Mucosa of descending colon (tissue), 3 donors: Measurements from ENCODE around the gene ILF3. TPM values are rescaled to one million over a fixed set of nuclear protein-coding genes. Genes with fewer than 3 reads are reported as not detected.
A peak's percentile ranks its signal among the peaks of the same experiment; 100 is the strongest.

Source experiments
- ATAC-seq: fragments of 200-7000 bp; cut with Tn5 transposase; one replicate; pipeline ENCODE4 v1.9.1; 2020; ENCODE audit warnings: mild to moderate bottlenecking, moderate library complexity
- DNase-seq, 3 donors: peaks; one replicate each; pipeline ENCODE4 v3.0.0-alpha.2; 2020
- H3K36me3 ChIP-seq: fragments of 200-600 bp; one replicate; pipeline ENCODE4 v1.8.0; 2021; ENCODE audit warnings: low read depth, mild to moderate bottlenecking
- H3K4me1 ChIP-seq: fragments of 200-600 bp; one replicate; pipeline ENCODE4 v1.8.0; 2021; ENCODE audit warnings: low read depth, mild to moderate bottlenecking
- H3K4me3 ChIP-seq: fragments of 200-600 bp; one replicate; pipeline ENCODE4 v1.8.0; 2021; ENCODE audit warnings: mild to moderate bottlenecking
- H3K9me3 ChIP-seq: fragments of 200-600 bp; one replicate; pipeline ENCODE4 v1.8.0; 2021; ENCODE audit warnings: mild to moderate bottlenecking
- intact Hi-C, 2 donors: fragments of 100-400 bp; cut with DNase I in 1 of 2; cut with micrococcal nuclease in 1 of 2; formaldehyde crosslinking; loops; one replicate each; pipeline versions ENCODE4 v1.11.0 to v1.11.1; 2022; cut with DNase I, micrococcal nuclease
- total RNA-seq, 3 donors: library from RNA; stranded (reverse); fragmentation: NEBNext Ultra II Directional in 2 of 3; extraction: Animal tissue kit (Norgen Biotek cat#: 25700) in 2 of 3; gene quantifications; one replicate each; pipeline versions ENCODE4 v1.2.1 to v1.2.4, GENCODE V29; 2021 to 2023
- TF ChIP-seq, protein P1 (sequence below): fragments of 200-600 bp; IDR thresholded peaks from one replicate; pipeline ENCODE4 v1.8.0; 2022; ENCODE audit warnings: antibody characterized with exemption, mild to moderate bottlenecking
- donor health status: DM: no; HTN: no; CAD: no; lungs with moderate emphysema.
- donor health status: DM: no; HTN: no; CAD: no.
- donor health status: DM: no; HTN: yes; CAD: no.

ILF3 gene
- total RNA-seq, 3 donors from 2014 or later: 151 to 213 (median 178) TPM

DNA sequence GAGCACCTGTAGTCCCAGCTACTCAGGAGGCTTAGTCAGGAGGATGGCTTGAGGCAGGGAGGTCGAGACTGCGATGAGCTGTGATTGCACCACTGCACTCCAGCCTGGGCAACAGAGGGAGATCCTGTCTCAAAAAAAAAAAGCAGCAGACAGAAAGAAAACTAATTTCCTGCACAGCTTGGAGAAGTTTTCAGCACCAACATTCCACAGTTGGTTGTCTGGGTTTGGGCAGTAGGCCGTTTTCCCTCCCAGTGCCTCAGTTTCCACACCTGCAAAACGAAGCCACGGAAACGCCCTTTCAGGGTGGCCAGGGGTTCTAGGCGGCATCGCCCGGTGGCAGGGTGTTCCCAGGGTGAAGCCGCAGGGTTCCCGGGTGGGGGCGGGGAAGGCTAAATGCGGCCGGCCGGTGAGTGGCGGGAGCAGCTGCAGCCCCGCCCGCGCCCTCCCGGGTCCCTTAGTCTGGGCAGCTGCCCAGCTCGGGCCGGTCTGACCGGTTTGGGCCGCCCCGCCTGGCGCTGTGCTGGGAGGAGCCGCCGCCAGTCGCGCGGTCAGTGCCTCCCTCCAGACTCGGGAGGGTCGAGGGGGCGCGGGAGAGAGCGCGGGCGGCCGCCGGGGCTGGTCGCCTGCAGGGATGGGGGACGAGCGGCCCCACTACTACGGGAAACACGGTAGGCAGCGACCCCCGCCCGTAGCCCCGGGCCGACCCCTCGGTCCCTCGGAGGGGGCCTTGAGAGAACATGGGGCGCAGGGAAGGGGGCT lies 29.0 kb upstream of the ILF3 start, which contains the start of gene SLC44A2:
SLC44A2 (plus strand) TSS at position 551 of the 759 bp plus-strand sequence; CDS start at position 632, 81 bp downstream.
- H3K36me3 ChIP-seq: no peaks in the 10 kb centered on the region
- TF ChIP-seq, protein P1, sequence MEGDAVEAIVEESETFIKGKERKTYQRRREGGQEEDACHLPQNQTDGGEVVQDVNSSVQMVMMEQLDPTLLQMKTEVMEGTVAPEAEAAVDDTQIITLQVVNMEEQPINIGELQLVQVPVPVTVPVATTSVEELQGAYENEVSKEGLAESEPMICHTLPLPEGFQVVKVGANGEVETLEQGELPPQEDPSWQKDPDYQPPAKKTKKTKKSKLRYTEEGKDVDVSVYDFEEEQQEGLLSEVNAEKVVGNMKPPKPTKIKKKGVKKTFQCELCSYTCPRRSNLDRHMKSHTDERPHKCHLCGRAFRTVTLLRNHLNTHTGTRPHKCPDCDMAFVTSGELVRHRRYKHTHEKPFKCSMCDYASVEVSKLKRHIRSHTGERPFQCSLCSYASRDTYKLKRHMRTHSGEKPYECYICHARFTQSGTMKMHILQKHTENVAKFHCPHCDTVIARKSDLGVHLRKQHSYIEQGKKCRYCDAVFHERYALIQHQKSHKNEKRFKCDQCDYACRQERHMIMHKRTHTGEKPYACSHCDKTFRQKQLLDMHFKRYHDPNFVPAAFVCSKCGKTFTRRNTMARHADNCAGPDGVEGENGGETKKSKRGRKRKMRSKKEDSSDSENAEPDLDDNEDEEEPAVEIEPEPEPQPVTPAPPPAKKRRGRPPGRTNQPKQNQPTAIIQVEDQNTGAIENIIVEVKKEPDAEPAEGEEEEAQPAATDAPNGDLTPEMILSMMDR: no peak
- peak; percentile 98 for ATAC-seq
- intact Hi-C loops: no loop called here
- peak; percentile 93 to 97 (median 94) for DNase-seq
- H3K9me3 ChIP-seq: no peaks in the 10 kb centered on the region
- peak within 1 kb of the TSS; percentile 77 for H3K4me3 ChIP-seq
- H3K4me1 ChIP-seq: peaks cover 22% of the 10 kb centered on the region

DNA sequence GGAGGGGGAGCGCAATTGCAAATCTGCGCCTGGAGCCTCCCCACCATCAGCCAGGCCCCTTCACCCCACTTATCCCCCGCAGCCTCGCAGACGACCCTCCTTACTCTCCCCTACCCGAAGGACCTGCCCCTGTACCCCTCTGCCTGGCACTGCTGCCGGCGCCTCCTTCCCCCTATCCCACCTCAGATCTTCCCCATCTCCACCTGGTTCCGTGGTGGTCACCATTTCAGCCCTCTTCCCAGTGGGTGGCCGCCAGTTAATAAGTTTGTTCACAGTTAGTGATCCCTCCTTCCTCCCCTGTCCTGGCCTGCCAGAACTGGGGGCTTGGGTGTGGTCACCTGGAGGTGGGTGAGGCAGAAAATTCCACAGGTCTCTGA lies 28.4 kb upstream of the ILF3 start:
- ATAC-seq: peak; percentile 40
- peaks cover 22% of the 10 kb centered on the region for H3K4me1 ChIP-seq
- TF ChIP-seq, protein P1: no peak

DNA sequence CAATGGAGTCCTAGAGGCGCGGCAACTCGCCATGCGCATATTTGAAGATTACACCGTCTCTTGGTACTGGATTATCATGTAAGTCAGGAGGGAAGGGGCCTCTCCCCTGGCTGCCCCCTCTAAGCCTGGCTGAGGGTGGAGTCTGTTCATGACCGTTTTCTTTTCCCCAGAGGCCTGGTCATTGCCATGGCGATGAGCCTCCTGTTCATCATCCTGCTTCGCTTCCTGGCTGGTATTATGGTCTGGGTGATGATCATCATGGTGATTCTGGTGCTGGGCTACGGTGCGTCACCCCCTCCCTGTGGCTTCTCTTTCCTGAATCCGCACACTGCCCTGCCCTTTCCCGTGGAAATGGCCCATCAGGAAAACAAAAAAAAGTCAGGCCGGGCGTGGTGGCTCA lies 22.3 kb upstream of the ILF3 start:
- H3K36me3 ChIP-seq: peaks cover 6% of the 10 kb centered on the region

More for the DNA sequence above, 28.4 kb upstream of the ILF3 start:
- intact Hi-C loops: no loop called here
- Histone ChIP-seq H3K9me3 (no peaks in the 10 kb centered on the region), H3K4me3 (peak overlapping the region; percentile 77), H3K36me3 (no peaks in the 10 kb centered on the region)
- DNase-seq: peak in 2 of 3 donors; percentile 23 to 51

DNA sequence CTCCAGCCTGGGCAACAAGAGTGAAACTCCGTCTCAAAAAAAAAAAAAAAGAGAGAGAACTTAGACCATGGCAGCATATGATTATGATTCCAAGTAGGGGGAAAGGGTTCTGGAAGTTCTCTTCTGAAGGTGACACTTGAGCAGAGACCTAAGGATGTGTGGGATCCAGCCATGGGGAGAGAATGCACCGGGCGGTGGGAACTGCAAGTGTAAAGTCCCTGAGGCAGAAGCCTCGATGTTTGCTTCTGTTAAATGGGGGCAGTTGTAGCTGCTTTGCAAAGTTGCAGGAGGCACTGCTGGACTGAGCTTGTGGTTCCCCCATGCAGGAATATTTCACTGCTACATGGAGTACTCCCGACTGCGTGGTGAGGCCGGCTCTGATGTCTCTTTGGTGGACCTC lies 19.7 kb upstream of the ILF3 start:
- intact Hi-C loops: no loop called here
- TF ChIP-seq, protein P1: no peak
- ATAC-seq: no peak
- Histone ChIP-seq H3K36me3 (peaks cover 10% of the 10 kb centered on the region), H3K9me3 (no peaks in the 10 kb centered on the region), H3K4me3 (no peak overlapping the region), H3K4me1 (no peaks in the 10 kb centered on the region)
- no peak for DNase-seq

More for the DNA sequence above, 22.3 kb upstream of the ILF3 start:
- H3K9me3 ChIP-seq: no peaks in the 10 kb centered on the region
- TF ChIP-seq, protein P1: no peak
- H3K4me3 ChIP-seq: no peak overlapping the region
- intact Hi-C loops: no loop called here
- ATAC-seq (no peak), DNase-seq (no peak)
- no peaks in the 10 kb centered on the region for H3K4me1 ChIP-seq

DNA sequence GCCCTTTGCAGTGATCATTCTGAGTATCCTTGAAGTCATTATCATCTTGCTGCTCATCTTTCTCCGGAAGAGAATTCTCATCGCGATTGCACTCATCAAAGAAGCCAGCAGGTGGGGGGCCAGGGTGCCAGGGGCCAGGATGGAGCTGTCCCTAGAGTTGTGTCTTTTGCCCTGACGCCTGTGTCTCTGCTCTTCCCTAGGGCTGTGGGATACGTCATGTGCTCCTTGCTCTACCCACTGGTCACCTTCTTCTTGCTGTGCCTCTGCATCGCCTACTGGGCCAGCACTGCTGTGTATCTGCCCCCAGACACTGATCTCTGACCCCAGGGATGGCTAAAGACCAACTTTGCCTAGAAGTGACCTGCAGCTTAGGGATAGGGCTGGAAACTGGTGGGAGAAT lies 19.2 kb upstream of the ILF3 start:
- intact Hi-C loops: no loop called here
- ATAC-seq (no peak), DNase-seq (no peak)
- Histone ChIP-seq H3K4me1 (peaks cover under 1% of the 10 kb centered on the region), H3K9me3 (no peaks in the 10 kb centered on the region), H3K36me3 (peaks cover 10% of the 10 kb centered on the region), H3K4me3 (no peak overlapping the region)
- TF ChIP-seq, protein P1: no peak
